HS-27A (cell line): Measurements from ENCODE around the gene OSM.
"Not testable (repeated sequence)": the region's sequence is repeated elsewhere in the genome, so short reads cannot be mapped to it uniquely, and the experiment has no call there.

ENCODE experiments used
- DNase-seq: peaks from one replicate; pipeline ENCODE4 v3.0.0-alpha.2; 2012; ENCODE audit warnings: low read depth, missing footprints

The OSM gene

DNA sequence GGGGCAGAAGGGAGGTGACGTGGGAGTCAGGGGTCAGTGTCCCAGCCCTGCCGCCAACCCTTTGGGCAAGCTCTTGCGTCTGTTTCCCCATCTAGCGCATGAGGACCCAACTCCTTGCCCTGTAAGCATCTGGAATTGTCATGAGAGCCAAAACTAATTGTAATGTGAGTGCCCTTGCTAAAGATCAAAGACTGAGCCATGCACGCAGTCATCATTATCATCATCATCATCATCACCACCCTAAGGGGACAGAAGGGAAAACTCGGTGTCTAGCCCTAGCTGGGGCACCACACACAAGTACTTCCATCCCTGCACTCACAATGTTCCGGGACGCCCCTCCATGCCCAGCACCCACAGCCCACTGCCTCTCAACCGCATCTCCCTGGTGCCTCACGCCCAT lies 22.6 kb downstream of the OSM start:
- no peak for DNase-seq

DNA sequence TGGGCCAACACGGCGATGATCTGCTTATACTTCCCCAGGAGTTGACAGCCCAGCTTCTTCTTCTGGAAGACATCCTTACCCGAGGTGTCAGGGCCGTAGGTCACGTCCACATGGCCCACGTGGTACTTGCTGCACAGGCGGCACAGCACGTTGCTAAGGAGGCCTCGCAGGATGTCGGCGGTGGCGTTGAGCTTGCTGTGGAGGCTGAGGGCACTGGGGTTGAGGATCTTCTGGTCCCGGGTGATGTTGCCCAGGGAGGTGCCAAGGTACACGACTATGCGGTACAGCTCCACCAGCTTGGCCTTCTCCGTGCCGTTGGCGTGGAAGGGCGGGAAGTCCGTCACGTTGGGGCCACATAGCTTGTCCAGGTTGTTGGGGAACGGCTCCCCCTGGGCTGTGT lies 23.0 kb downstream of the OSM start:
- DNase-seq = no peak

DNA sequence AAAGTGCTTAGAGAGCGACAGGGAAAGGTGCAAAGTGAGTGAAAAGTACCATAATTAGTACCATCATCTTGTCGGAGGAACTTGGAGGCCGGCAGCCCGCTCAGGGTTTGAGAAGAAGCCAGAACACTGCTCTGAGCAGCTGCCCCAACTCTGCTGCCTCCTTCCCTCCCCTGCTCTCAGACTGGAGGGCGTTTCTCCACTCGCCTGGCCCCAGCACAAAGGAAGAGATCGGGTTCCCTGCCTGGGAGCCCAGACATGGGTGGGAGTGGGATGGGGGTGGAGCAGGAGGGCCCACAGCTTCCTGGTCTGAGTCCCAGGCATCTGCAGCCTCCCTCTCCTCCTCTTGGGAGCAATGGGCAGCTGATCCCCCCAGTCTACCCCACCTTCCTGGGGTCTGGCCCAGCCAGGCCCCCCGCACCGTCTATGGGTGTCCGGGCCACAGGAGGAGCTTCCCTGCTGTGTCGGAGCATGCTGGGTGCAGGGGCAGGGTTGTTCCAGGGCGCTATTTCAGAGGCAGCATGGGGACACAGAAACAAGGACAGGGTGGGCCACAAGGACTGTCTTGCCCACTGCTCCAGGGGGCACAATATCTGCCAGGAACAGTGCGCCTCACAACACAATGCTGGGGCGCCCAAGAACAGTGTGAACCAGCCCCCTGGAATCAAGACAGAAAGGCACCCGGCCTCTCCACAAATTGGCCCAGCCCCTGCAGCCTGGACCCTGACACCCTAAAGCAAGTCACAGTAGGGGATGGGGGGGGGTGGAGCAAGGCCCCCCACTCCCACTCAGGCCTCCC lies 24.9 kb downstream of the OSM start:
- DNase-seq = no peak

DNA sequence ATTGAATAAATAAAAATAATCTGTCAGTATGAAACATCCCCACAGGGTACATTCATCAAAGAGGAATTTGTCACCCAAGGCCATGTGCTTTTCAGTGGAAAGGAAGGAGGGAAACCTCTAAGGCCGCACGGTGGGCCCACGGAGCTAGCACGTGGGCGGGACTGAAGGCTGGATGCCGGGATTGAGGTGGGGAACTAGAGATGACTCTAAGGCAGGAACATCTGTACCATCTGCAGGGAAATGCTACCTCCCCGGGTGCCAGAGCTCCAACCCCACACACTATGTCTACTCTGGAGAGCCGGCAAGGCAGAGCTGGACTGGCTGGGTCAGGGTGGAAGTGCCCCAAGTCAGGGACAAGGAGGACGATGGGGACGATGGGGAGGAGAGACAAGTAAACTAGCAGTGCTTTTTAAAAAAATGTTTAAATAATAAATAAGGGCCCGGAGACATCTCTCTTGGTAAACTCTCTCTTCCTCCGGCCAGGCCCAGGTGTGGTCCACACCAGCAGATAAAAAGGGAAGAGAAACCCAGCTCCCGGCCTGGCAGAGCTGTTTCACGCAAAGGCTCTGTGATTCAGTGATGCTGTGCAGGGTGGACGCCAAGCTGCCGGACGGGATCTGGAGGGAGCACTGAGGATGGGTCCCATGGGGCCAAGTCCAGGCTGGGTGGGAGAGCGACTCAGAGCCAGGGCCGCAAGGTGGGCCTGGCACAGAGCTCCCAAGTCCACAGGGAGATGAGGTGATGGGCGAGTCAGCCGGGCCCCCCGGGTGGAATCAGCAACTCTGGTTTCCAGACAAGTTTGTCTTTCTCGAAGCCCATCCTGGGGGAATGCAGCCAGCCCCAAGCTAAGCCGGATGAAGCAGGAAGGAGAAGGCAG lies 25.9 kb downstream of the OSM start:
- DNase-seq = no peak

DNA sequence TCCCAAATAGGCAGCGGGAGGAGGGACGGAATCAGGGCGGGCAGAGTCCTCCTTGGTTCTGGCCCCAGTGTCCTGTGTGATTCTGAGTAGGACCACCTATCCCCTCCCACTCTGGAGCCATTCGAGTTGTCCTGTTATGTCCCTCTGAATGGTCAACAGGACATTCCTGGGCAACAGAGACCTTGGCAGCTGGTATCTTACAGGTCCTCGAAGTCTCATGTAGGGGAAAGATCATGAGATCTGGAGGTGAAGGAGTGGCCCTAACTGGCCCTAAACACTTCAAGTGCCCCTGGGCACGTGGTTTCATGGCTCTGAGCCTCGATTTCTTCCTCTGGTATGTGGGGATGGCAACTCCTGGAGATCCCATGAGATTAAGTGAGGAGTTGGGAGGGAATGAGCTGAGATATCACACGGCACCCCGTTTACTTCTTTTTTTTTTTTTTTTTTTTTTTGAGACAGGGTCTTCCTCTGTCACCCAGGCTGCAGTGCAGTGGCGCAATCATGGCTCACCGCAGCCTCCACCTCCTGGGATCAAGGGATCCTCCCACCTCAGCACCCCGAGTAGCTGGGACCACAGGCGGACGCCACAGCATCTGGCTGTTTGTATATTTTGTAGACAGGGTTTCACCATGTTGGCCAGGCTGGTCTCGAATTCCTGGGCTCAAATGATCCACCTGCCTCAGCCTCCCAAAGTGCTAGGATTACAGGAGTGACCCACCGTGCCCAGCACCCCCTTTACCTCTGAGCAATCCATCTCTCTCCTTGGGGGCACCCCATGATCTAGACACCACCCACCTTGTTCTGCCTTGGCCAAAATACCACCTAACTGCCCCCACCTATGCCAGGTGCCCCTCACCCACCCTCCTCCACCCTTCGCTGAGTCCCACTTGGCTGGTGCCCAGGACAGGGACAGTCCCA lies 26.9 kb downstream of the OSM start:
- no peak for DNase-seq

DNA sequence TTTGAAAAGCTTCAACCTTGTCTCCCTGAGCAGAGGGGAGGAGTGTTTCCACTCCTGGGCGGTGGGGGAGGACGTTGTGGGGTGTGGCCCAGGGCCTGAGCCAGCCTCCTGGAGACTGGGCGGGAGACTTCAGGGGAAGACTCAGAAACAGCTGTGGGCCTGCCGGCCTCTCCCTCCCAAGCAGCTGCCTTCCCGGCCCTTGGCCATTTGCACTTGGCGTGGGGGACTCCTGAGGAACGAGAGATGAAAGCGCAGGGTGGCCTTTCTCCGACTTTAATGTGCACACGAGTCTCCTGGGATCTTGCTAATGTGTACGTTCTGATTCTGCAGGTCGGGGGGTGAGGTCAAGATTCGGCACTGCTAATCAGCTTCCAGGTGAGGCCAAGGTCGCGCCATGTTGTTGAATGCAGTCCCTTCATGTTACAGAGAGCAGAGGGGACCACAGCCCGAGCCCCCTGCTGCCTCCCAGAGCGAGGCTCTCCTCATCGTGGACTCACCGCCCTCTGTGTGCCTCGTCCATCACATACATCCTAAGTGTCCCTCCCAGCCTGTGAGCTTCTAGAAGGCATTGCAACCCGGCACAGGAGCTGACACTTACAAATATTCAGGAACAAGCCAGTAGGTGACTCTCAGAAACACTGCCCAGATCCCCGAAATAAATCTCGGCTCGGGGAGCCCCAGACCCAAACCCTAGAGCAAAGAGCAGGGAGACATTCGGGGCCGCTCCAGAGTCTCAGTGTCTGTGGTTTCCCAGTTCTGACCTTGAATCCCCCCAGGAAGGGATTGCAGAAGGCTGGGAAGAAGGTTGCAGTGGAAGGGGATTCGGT lies 27.8 kb downstream of the OSM start:
- no peak for DNase-seq

DNA sequence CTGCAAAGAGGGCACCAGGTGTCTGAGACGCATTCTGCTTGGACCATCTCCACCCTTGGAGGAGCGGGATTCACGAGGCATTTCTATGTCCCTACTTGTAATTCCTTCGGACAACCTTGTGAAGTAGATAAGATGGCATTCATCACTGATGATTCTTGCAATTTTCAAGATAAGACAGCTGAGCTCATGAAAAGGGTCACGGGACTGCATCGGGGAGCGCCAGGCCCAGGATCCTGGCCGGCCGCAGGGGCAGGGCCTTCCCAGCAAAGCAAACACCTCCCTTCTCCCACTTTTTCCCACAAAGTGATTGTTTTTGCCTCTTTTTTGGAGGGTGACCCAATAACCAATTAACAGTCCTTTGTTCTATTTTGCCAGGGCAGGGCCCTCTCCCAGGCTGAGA lies 28.5 kb downstream of the OSM start:
- DNase-seq = no peak

DNA sequence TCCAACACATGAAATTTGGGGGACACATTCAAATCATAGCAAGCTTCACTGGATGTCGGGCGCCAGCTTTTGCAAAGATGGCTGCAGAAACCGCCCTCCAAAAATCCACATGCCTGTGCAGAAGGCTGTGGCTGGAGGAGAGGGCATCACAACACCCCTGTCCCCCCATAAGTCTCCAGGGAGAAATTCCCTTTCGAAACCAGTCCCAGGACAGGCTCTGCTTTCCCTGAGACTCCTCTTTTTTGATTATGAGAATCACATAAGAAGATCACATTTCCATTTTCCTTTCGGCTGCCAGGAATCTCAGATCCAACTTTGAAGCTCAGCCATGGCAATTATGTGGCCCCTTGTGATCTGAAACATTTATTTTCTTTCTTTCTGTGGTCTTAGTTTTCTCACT lies 29.8 kb downstream of the OSM start:
- no peak for DNase-seq

DNA sequence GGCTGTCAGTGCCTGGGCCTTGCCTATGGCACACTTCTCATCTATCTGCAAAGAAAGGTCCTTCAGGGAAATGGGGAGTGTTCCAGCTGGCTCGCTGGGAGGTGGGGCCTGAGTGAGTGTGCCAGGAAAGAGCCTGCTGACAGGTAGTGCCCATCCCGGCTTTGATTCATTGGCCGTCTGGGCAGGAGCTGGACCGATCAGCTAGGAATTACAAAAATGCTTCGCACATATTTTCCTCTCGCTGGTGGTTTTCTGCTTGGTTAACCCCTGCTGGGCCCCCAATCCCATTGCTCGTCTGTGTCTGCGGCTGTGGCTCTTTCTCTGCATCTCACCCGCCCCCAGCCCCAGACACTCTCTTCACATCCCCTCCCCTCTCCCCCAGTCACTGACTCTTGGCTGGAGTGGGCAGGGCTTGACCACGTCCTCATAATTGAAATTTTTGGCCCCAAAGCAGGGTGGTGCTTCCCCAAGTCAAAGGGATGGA lies 30.9 kb downstream of the OSM start:
- peak; percentile 90 for DNase-seq

DNA sequence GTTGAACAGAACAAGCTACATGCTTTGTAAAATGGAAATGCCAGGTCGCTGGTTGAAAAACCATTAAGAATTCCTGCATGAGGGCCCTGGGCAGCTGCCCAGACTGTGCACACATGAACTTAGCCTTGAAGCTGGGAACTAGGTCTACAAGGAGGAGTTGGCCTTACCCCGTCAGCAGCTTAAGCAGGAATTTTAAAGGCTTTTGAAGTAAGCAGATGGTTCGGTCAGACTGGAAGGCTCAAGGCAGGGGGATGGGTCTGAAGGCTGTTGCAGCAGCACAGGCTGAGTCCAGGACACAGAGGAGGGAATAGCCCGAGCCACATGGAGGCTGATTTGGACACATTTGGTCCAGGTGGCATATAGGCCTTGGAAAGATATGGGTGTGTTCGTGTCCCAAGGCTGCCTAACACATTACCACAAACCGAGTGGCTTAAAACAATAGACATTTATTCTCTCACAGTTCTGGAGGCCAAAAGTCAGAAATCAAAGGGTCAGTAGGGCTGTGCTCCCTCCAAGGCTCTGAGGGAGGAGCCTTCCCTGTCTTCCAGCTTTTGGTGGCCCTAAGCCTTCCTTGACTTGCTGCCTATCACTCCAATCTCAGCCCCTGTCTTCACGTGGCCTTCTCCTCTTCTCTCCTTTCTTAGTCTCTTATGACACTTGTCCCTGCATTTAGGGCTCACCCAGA lies 31.7 kb downstream of the OSM start:
- DNase-seq = no peak

DNA sequence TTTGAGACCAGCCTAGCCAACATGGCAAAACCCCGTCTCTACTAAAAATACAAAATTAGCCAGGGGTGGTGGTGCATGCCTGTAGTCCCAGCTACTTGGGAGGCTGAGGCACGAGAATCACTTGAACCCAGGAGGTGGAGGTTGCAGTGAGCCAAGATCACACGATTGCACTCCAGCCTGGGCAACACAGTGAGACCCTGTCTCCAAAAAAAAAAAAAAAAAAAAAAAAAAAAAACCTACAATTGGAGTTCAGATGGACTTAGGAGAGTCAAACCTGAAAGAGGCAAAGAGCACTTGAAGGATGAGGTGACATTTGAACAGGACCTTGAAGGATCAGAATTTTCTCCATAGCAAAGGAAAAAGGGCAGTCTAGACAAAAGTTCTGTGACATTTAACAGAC lies 32.3 kb downstream of the OSM start:
- not testable (repeated sequence) for DNase-seq

DNA sequence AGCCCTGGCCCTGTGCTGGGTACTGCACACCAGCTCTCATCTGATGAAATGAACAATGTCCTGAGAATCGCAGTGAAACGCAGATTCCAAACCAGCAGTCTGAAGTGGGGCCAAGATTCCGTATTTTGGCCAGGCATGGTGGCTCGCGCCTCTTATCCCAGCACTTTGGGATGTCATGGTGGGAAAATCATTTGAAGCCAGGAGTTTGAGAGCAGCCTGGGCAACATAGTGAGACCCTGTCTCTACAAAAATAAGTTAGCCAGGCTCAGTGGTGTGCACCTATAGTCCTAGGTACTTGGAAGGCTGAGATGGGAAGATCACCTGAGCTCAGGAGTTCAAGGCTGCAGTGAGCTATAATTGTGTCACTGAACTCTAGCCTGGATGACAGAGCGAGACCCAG lies 33.1 kb downstream of the OSM start:
- no peak for DNase-seq

DNA sequence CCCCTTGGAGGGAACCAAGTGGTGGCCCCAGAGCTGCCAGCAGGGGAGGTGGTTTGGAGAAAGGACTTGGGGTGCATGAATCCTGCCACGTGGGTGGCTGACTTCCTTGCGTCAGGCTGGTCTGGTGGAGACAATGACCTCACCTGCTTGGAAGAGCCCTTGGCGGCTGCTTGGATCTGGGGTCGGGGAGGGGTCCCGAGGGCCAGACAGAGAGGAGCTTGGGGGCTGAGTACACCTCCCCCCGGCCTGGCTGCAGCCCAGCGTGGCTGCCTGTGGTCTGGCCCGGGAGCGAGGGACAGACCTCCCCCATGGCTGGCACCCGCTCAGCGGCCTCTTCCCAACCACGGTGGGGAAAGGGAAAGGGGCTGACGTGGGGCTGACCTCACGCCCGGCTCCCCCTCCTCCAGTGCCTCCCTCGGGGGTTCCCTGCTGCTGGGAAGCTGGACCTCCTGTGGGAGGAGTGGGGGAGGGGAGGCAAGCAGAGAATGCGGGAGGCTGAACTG lies 33.9 kb downstream of the OSM start:
- no peak for DNase-seq

DNA sequence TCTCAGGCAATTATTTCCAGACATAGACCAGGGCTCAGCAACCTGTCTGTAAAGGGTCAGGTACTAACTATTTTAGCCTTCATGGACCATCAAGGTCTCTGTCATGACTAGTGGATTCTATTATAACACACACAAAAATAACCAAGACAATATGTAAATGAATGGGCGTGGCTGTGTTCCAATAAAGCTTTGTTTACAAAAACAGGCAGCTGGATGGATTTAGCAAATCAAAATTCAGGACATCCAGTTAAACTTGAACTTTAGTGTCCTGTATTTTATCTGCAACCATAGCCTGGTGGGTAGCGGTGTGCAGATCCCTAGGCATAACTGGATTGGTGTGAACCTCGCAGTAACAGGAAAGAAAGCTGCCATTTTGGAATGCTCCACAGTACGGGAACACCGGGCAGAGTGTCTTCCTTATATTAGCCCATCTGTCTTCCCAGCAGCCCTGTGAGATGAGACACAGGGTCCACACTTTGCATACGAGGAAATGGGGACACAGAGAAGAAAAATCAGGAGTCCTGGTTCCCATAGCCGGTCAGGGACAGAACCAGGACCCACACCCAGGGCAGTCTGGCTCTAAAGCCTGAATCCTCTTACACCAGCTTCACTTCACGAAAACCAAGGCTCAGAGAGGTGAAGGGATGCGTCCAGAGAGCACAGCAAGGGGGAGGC lies 35.7 kb downstream of the OSM start:
- DNase-seq = no peak

DNA sequence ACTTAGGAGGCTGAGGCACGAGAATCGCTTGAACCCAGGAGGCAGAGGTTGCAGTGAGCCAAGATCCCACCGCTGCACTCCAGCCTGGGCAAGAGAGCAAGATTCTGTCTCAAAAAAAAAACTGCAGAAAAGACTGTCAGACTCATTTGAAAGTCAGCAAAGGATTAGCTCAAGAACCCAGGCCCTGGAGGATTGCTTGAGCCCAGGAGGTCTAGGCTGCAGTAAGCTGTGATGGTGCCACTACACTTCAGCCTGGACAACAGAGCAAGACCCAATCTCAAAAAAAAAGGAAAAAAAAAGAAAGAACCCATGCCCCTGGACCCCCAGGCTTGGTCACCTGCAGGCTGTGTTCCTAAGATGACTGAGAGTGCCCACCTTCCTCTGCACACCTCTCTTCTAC lies 36.3 kb downstream of the OSM start:
- no peak for DNase-seq

DNA sequence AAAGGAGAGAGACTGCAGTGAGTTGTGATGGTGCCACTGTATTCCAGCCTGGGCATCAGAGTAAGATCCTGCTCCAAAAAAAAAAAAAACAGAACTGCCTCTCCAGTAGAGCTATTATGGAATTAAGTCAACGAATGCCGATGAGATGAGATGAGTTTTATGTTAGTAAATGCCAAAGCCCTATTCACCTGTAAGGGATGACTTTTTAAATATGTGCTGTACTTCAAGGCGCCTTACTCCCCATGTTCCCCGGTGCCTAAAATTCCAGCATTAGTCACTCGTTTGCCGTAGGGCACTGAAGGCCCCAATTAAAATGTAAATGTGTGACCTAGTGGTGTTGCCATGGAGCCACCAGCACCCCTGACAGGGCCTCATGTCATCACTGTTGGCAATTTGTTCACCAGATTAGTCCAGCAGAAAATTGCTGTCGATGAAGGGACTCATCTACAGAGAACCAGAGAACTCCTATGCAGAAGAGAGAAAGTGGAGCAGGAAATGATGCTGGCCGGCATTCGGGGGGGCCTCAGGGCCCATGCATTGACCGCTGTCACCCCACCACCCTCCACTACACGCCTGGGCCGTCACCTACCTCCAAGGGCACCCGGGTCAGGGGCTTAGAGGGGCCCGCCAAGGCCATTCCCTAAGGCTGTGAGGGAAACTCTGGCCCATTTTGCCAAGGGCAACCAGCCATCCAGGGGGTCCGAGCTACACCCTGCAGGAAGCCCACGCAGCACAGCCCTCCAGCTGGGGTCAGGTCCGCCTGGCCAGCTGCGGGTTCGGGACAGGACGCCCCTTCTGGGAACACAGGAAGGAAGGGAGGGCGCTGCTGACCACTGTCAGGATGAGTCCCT lies 37.9 kb downstream of the OSM start:
- no peak for DNase-seq

DNA sequence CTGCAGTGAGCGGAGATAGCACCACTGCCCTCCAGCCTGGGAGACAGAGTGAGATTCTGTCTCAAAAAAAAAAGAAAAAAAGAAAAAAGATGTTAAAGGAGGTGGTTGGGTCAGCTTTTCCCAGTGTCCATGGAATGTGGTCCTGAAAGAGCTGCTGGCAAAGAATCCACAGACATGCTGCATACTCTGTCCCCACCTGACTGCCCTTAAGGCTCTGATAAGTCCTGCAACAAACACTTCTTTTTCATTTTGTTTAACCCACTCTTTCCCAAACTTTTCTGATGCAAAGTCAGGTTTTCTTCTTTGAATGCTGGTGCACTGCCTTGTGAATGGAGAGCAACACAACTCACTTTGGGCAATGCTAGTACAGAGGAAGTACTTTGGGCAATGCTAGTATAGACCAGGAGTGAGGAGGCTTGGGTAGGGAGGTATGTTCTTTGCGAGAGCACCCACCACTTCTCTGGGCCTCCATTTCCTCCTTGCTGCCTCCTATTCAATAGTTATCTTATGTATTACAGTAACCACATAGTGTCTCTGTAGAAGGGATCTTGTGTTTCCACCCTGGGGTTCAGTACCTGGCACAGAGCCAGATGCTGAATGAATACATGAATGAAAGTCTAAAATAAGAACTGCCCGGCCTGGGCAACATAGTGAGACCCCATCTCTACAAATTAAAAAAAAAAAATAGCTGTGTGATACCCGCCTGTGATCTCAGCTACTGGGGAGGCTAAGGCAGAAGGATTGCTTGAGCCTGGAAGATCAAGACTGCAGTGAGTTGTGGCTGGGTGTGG lies 39.0 kb downstream of the OSM start:
- DNase-seq = no peak

DNA sequence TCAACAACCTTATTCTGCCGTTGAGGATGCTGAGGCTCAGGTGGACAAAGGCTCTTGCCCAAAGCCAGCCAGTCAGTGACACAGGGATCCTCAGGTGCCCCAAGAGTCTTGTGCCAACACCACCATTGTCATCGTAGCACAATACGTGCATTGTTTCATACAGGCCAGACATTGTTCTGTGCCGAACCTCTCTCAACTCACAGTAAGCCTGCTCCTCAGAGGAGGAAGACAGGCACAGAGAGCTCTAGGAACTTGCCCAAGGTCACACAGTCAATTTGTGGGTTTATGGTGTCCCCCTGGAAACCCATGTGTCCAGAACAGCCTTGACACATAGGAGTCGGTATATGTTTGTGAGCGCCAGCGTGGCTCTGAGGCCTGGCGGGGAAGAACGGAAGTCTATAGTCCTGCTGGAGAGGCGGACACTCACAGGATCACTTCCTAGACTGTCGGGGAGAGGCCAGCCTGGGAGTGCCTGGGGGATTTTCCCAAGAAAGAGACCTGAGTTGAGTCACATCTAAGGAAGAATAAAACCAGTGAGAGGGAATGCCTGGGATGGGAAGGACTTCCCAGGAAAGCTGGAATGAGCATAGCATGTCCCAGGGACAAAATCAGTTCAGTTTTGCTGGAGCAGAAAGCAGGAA lies 40.3 kb downstream of the OSM start:
- DNase-seq = no peak
